Liver (tissue), 9 donors: Measurements from ENCODE around the gene USP5. TPM values are rescaled to one million over a fixed set of nuclear protein-coding genes. Genes with fewer than 3 reads are reported as not detected.

Experiments
- DNase-seq: peaks from one replicate; pipeline ENCODE4 v3.0.0-alpha.2; 2017; ENCODE audit warnings: low spot score
- H3K27ac ChIP-seq, 2 donors: one replicate each; pipeline ENCODE4 v1.7.0; 2013; ENCODE audit warnings: inconsistent platforms in 2 of 2, low read length in 2 of 2, control low read depth in 1 of 2, low read depth in 1 of 2, mild to moderate bottlenecking in 1 of 2
- H3K27me3 ChIP-seq, 4 donors: one replicate each; pipeline versions ENCODE4 v1.6.1 to v1.7.0; 2013; ENCODE audit warnings: low read length in 3 of 4, inconsistent platforms in 1 of 4, mild to moderate bottlenecking in 1 of 4, moderate library complexity in 1 of 4; ENCODE audit not compliant: control insufficient read depth in 4 of 4, insufficient read depth in 4 of 4
- H3K36me3 ChIP-seq, 4 donors: one replicate each; pipeline versions ENCODE4 v1.6.1 to v1.7.0; 2013; ENCODE audit warnings: low read length in 3 of 4, mild to moderate bottlenecking in 3 of 4, low read depth in 1 of 4, moderate library complexity in 1 of 4; ENCODE audit not compliant: control insufficient read depth in 4 of 4, insufficient read depth in 3 of 4
- H3K4me1 ChIP-seq, 4 donors: one replicate each; pipeline versions ENCODE4 v1.6.1 to v1.7.0; 2013; ENCODE audit warnings: low read length in 3 of 4, mild to moderate bottlenecking in 3 of 4, moderate library complexity in 1 of 4; ENCODE audit not compliant: control insufficient read depth in 4 of 4, insufficient read depth in 4 of 4
- H3K4me3 ChIP-seq, 3 donors: one replicate each; pipeline versions ENCODE4 v1.6.1 to v1.7.0; 2013; ENCODE audit warnings: low read length in 3 of 3, control low read depth in 1 of 3, low read depth in 1 of 3, mild to moderate bottlenecking in 1 of 3
- H3K9ac ChIP-seq, 2 donors: one replicate each; pipeline ENCODE4 v1.7.0; 2013; ENCODE audit warnings: low read length in 2 of 2, mild to moderate bottlenecking in 2 of 2, moderate library complexity in 2 of 2, control low read depth in 1 of 2, low read depth in 1 of 2
- H3K9me3 ChIP-seq, 4 donors: one replicate each; pipeline versions ENCODE4 v1.6.1 to v1.7.0; 2013; ENCODE audit warnings: low read length in 3 of 4; ENCODE audit not compliant: control insufficient read depth in 4 of 4
- EGR1 ChIP-seq, 2 donors: IDR thresholded peaks; 2 replicates each; pipeline ENCODE4 v1.6.1; 2016 to 2018; ENCODE audit warnings: antibody characterized with exemption in 2 of 2, low read depth in 2 of 2
- FOXA1 ChIP-seq: IDR thresholded peaks from 2 replicates; pipeline ENCODE4 v1.6.1; 2016; ENCODE audit warnings: antibody characterized with exemption
- FOXA2 ChIP-seq: IDR thresholded peaks from 2 replicates; pipeline ENCODE4 v1.6.1; 2016; ENCODE audit warnings: antibody characterized with exemption
- GABPA ChIP-seq, 2 donors: IDR thresholded peaks in 1 of 2; conservative IDR thresholded peaks in 1 of 2; 2 replicates each; pipeline ENCODE4 v1.6.1; 2016; ENCODE audit warnings: antibody characterized with exemption in 2 of 2, mild to moderate bottlenecking in 1 of 2, moderate library complexity in 1 of 2
- HNF4A ChIP-seq, 2 donors: conservative IDR thresholded peaks; 2 replicates each; pipeline ENCODE4 v1.6.1; 2016; ENCODE audit warnings: antibody characterized with exemption in 2 of 2, mild to moderate bottlenecking in 2 of 2
- HNF4G ChIP-seq: IDR thresholded peaks from 2 replicates; pipeline ENCODE4 v1.6.1; 2016; ENCODE audit warnings: antibody characterized with exemption
- JUND ChIP-seq, 2 donors: IDR thresholded peaks; 2 replicates each; pipeline ENCODE4 v1.6.1; 2016; ENCODE audit warnings: antibody characterized with exemption in 2 of 2
- NR2F2 ChIP-seq: IDR thresholded peaks from 2 replicates; pipeline ENCODE4 v1.6.1; 2016; ENCODE audit warnings: antibody characterized with exemption
- RAD21 ChIP-seq, 2 donors: IDR thresholded peaks; 2 replicates each; pipeline ENCODE4 v1.6.1; 2016; ENCODE audit warnings: antibody characterized with exemption in 2 of 2, mild to moderate bottlenecking in 2 of 2
- RXRA ChIP-seq, 2 donors: IDR thresholded peaks; 2 replicates each; pipeline ENCODE4 v1.6.1; 2017 to 2018; ENCODE audit warnings: antibody characterized with exemption in 2 of 2, mild to moderate bottlenecking in 1 of 2
- SP1 ChIP-seq: IDR thresholded peaks from 2 replicates; pipeline ENCODE4 v1.6.1; 2018; ENCODE audit warnings: antibody characterized with exemption, mild to moderate bottlenecking
- TAF1 ChIP-seq: conservative IDR thresholded peaks from 2 replicates; pipeline ENCODE4 v1.6.1; 2016; ENCODE audit warnings: antibody characterized with exemption, mild to moderate bottlenecking
- YY1 ChIP-seq: IDR thresholded peaks from 2 replicates; pipeline ENCODE4 v1.6.1; 2016; ENCODE audit warnings: antibody characterized with exemption, mild to moderate bottlenecking
- WGBS: extraction: QIAGEN DNeasy Blood & Tissue Kit; methylation state at CpG from one replicate; pipeline ENCODE4 v1.1.7; 2013; 5-methylcytosine and 5-hydroxymethylcytosine counted together
- polyA plus RNA-seq, 2 donors: library from polyadenylated mRNA; stranded (reverse) in 1 of 2; unstranded in 1 of 2; fragments of 200-250 nt in 1 of 2; fragments of >200 nt in 1 of 2; fragmentation: Nextera tagmentation in 1 of 2; extraction: Ambion mirVana in 1 of 2; gene quantifications; one replicate each; pipeline versions ENCODE4 v1.2.1 to v1.2.3, GENCODE V29; 2013 to 2015
- total RNA-seq, 2 donors: library from RNA; depleted of rRNA; stranded (reverse); fragments of >200 nt; gene quantifications; one replicate each; pipeline ENCODE4 v1.2.3, GENCODE V29; 2014
- TF ChIP-seq, protein P1 (sequence below): IDR thresholded peaks from 2 replicates; pipeline ENCODE4 v1.6.1; 2016; ENCODE audit warnings: antibody characterized with exemption, mild to moderate bottlenecking
- TF ChIP-seq, protein P2 (sequence below): IDR thresholded peaks from 2 replicates; pipeline ENCODE4 v1.6.1; 2016; ENCODE audit warnings: antibody characterized with exemption
- TF ChIP-seq, protein P3 (sequence below): IDR thresholded peaks from 2 replicates; pipeline ENCODE4 v1.6.1; 2016; ENCODE audit warnings: antibody characterized with exemption
- TF ChIP-seq, protein P4 (sequence below): fragments of 150-350 bp; IDR thresholded peaks from 2 replicates; pipeline ENCODE4 v1.5.1; 2017; ENCODE audit warnings: improper control_type of control experiment, low read depth, low read length; ENCODE audit not compliant: missing input control
- TF ChIP-seq, protein P5 (sequence below): IDR thresholded peaks from 2 replicates; pipeline ENCODE4 v1.6.1; 2016; ENCODE audit warnings: antibody characterized with exemption
- donor health status: healthy.
- donor health status: healthy.
- donor health status: healthy.
- donor health status: healthy.
- donor health status: healthy.

The USP5 gene, protein sequence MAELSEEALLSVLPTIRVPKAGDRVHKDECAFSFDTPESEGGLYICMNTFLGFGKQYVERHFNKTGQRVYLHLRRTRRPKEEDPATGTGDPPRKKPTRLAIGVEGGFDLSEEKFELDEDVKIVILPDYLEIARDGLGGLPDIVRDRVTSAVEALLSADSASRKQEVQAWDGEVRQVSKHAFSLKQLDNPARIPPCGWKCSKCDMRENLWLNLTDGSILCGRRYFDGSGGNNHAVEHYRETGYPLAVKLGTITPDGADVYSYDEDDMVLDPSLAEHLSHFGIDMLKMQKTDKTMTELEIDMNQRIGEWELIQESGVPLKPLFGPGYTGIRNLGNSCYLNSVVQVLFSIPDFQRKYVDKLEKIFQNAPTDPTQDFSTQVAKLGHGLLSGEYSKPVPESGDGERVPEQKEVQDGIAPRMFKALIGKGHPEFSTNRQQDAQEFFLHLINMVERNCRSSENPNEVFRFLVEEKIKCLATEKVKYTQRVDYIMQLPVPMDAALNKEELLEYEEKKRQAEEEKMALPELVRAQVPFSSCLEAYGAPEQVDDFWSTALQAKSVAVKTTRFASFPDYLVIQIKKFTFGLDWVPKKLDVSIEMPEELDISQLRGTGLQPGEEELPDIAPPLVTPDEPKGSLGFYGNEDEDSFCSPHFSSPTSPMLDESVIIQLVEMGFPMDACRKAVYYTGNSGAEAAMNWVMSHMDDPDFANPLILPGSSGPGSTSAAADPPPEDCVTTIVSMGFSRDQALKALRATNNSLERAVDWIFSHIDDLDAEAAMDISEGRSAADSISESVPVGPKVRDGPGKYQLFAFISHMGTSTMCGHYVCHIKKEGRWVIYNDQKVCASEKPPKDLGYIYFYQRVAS
- total RNA-seq (10 to 100 TPM; 39.8 to 41.0 TPM), polyA plus RNA-seq (10 to 100 TPM; 15.2 to 31.6 TPM)

DNA sequence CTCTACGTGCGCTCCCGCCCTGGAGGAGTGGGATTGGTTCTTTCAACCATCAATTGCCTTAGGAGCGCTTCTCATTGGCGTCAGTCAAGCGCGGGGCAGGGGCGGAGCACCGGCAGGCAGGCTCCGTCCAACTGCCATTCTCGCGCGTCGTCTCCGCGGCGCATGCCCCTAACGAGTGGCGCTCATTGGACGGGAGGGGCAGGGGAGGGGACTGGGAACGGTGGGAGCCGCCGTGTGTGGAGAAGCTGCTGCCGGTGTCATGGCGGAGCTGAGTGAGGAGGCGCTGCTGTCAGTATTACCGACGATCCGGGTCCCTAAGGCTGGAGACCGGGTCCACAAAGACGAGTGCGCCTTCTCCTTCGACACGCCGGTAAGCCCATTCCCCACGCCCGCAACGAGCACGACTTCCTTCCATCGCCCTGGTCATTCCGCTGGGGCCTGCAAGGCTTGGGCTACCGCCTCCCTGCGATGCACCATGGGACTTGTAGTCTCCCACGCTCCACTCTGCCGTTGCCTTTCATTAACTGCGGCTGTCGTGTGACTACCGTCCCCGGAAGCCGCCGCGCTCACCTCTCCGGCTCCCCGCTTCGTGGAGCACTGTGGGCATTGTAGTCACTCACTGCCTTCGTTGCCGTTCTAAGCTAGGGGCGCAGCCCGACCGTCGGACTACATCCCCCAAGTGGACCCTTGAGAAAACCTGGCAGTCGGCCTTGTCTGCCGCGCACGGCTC lies at the start of gene USP5:
Gene USP5 (plus strand): TSS at position 230 of the 730 bp plus-strand sequence. CDS start 30 bp downstream, at position 260.
- H3K4me1 ChIP-seq, result peaks cover 7 to 23% (median 13%) of the 10 kb centered on the region in 4 donors
- WGBS, result under 1% methylated on average over 65 of the region's 65 CpGs
- peak within 1 kb of the TSS; percentile 77 to 87 for H3K9ac ChIP-seq
- H3K27ac ChIP-seq, result peak within 1 kb of the TSS; percentile 90 to 98
- H3K9me3 ChIP-seq, result no peaks in the 10 kb centered on the region
- DNase-seq, result peak; percentile 96
- peak within 1 kb of the TSS; percentile 79 to 99 (median 79) for H3K4me3 ChIP-seq
- peaks cover 1 to 16% (median 10%) of the 10 kb centered on the region in 4 donors for H3K36me3 ChIP-seq
- H3K27me3 ChIP-seq, result no peaks in the 10 kb centered on the region
- TF ChIP-seq RAD21 (IDR thresholded peaks at IDR 0.05) (no peak), JUND (IDR thresholded peaks at IDR 0.05) (no peak), HNF4G (no peak), HNF4A (conservative IDR thresholded peaks at IDR 0.05) (peak; percentile 18 to 55), EGR1 (IDR thresholded peaks at IDR 0.05; ENCODE audit: low read depth in 2 of 2) (no peak), NR2F2 (peak; percentile 43), TAF1 (peak; percentile 24), SP1 (peak; percentile 65), RXRA (IDR thresholded peaks at IDR 0.05) (peak in 1 of 2 donors; percentile 62), FOXA1 (peak; percentile 55), FOXA2 (no peak), YY1 (peak; percentile 98), GABPA (IDR thresholded peaks at IDR 0.05 in 1 of 2, conservative IDR thresholded peaks at IDR 0.05 in 1 of 2) (peak; percentile 77 to 93)
- TF ChIP-seq, protein P1, sequence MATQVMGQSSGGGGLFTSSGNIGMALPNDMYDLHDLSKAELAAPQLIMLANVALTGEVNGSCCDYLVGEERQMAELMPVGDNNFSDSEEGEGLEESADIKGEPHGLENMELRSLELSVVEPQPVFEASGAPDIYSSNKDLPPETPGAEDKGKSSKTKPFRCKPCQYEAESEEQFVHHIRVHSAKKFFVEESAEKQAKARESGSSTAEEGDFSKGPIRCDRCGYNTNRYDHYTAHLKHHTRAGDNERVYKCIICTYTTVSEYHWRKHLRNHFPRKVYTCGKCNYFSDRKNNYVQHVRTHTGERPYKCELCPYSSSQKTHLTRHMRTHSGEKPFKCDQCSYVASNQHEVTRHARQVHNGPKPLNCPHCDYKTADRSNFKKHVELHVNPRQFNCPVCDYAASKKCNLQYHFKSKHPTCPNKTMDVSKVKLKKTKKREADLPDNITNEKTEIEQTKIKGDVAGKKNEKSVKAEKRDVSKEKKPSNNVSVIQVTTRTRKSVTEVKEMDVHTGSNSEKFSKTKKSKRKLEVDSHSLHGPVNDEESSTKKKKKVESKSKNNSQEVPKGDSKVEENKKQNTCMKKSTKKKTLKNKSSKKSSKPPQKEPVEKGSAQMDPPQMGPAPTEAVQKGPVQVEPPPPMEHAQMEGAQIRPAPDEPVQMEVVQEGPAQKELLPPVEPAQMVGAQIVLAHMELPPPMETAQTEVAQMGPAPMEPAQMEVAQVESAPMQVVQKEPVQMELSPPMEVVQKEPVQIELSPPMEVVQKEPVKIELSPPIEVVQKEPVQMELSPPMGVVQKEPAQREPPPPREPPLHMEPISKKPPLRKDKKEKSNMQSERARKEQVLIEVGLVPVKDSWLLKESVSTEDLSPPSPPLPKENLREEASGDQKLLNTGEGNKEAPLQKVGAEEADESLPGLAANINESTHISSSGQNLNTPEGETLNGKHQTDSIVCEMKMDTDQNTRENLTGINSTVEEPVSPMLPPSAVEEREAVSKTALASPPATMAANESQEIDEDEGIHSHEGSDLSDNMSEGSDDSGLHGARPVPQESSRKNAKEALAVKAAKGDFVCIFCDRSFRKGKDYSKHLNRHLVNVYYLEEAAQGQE, result peak; percentile 79
- TF ChIP-seq, protein P2, sequence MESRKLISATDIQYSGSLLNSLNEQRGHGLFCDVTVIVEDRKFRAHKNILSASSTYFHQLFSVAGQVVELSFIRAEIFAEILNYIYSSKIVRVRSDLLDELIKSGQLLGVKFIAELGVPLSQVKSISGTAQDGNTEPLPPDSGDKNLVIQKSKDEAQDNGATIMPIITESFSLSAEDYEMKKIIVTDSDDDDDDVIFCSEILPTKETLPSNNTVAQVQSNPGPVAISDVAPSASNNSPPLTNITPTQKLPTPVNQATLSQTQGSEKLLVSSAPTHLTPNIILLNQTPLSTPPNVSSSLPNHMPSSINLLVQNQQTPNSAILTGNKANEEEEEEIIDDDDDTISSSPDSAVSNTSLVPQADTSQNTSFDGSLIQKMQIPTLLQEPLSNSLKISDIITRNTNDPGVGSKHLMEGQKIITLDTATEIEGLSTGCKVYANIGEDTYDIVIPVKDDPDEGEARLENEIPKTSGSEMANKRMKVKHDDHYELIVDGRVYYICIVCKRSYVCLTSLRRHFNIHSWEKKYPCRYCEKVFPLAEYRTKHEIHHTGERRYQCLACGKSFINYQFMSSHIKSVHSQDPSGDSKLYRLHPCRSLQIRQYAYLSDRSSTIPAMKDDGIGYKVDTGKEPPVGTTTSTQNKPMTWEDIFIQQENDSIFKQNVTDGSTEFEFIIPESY, result peak; percentile 81
- TF ChIP-seq, protein P3, sequence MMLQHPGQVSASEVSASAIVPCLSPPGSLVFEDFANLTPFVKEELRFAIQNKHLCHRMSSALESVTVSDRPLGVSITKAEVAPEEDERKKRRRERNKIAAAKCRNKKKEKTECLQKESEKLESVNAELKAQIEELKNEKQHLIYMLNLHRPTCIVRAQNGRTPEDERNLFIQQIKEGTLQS, result no peak
- TF ChIP-seq, protein P4, sequence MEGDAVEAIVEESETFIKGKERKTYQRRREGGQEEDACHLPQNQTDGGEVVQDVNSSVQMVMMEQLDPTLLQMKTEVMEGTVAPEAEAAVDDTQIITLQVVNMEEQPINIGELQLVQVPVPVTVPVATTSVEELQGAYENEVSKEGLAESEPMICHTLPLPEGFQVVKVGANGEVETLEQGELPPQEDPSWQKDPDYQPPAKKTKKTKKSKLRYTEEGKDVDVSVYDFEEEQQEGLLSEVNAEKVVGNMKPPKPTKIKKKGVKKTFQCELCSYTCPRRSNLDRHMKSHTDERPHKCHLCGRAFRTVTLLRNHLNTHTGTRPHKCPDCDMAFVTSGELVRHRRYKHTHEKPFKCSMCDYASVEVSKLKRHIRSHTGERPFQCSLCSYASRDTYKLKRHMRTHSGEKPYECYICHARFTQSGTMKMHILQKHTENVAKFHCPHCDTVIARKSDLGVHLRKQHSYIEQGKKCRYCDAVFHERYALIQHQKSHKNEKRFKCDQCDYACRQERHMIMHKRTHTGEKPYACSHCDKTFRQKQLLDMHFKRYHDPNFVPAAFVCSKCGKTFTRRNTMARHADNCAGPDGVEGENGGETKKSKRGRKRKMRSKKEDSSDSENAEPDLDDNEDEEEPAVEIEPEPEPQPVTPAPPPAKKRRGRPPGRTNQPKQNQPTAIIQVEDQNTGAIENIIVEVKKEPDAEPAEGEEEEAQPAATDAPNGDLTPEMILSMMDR, result no peak
- TF ChIP-seq, protein P5, sequence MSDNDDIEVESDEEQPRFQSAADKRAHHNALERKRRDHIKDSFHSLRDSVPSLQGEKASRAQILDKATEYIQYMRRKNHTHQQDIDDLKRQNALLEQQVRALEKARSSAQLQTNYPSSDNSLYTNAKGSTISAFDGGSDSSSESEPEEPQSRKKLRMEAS, result peak; percentile 68
